Liver (tissue), 9 donors: ENCODE measurements around the gene LGALS7B. TPM values are rescaled to one million over a fixed set of nuclear protein-coding genes. Genes with fewer than 3 reads are reported as not detected.

Experiments
- DNase-seq: peaks from one replicate; pipeline ENCODE4 v3.0.0-alpha.2; 2017; ENCODE audit warnings: low spot score
- H3K27ac ChIP-seq, 2 donors: one replicate each; pipeline ENCODE4 v1.7.0; 2013; ENCODE audit warnings: inconsistent platforms in 2 of 2, low read length in 2 of 2, control low read depth in 1 of 2, low read depth in 1 of 2, mild to moderate bottlenecking in 1 of 2
- H3K27me3 ChIP-seq, 4 donors: one replicate each; pipeline versions ENCODE4 v1.6.1 to v1.7.0; 2013; ENCODE audit warnings: low read length in 3 of 4, inconsistent platforms in 1 of 4, mild to moderate bottlenecking in 1 of 4, moderate library complexity in 1 of 4; ENCODE audit not compliant: control insufficient read depth in 4 of 4, insufficient read depth in 4 of 4
- H3K36me3 ChIP-seq, 4 donors: one replicate each; pipeline versions ENCODE4 v1.6.1 to v1.7.0; 2013; ENCODE audit warnings: low read length in 3 of 4, mild to moderate bottlenecking in 3 of 4, low read depth in 1 of 4, moderate library complexity in 1 of 4; ENCODE audit not compliant: control insufficient read depth in 4 of 4, insufficient read depth in 3 of 4
- H3K4me1 ChIP-seq, 4 donors: one replicate each; pipeline versions ENCODE4 v1.6.1 to v1.7.0; 2013; ENCODE audit warnings: low read length in 3 of 4, mild to moderate bottlenecking in 3 of 4, moderate library complexity in 1 of 4; ENCODE audit not compliant: control insufficient read depth in 4 of 4, insufficient read depth in 4 of 4
- H3K4me3 ChIP-seq, 3 donors: one replicate each; pipeline versions ENCODE4 v1.6.1 to v1.7.0; 2013; ENCODE audit warnings: low read length in 3 of 3, control low read depth in 1 of 3, low read depth in 1 of 3, mild to moderate bottlenecking in 1 of 3
- H3K9ac ChIP-seq, 2 donors: one replicate each; pipeline ENCODE4 v1.7.0; 2013; ENCODE audit warnings: low read length in 2 of 2, mild to moderate bottlenecking in 2 of 2, moderate library complexity in 2 of 2, control low read depth in 1 of 2, low read depth in 1 of 2
- H3K9me3 ChIP-seq, 4 donors: one replicate each; pipeline versions ENCODE4 v1.6.1 to v1.7.0; 2013; ENCODE audit warnings: low read length in 3 of 4; ENCODE audit not compliant: control insufficient read depth in 4 of 4
- ATF3 ChIP-seq: IDR thresholded peaks from 2 replicates; pipeline ENCODE4 v1.6.1; 2016; ENCODE audit warnings: antibody characterized with exemption
- CTCF ChIP-seq: fragments of 150-350 bp; IDR thresholded peaks from 2 replicates; pipeline ENCODE4 v1.5.1; 2017; ENCODE audit warnings: improper control_type of control experiment, low read depth, low read length; ENCODE audit not compliant: missing input control
- EGR1 ChIP-seq, 2 donors: IDR thresholded peaks; 2 replicates each; pipeline ENCODE4 v1.6.1; 2016 to 2018; ENCODE audit warnings: antibody characterized with exemption in 2 of 2, low read depth in 2 of 2
- FOXA1 ChIP-seq: IDR thresholded peaks from 2 replicates; pipeline ENCODE4 v1.6.1; 2016; ENCODE audit warnings: antibody characterized with exemption
- GABPA ChIP-seq, 2 donors: IDR thresholded peaks in 1 of 2; conservative IDR thresholded peaks in 1 of 2; 2 replicates each; pipeline ENCODE4 v1.6.1; 2016; ENCODE audit warnings: antibody characterized with exemption in 2 of 2, mild to moderate bottlenecking in 1 of 2, moderate library complexity in 1 of 2
- HNF4G ChIP-seq: IDR thresholded peaks from 2 replicates; pipeline ENCODE4 v1.6.1; 2016; ENCODE audit warnings: antibody characterized with exemption
- JUND ChIP-seq, 2 donors: IDR thresholded peaks; 2 replicates each; pipeline ENCODE4 v1.6.1; 2016; ENCODE audit warnings: antibody characterized with exemption in 2 of 2
- RAD21 ChIP-seq, 2 donors: IDR thresholded peaks; 2 replicates each; pipeline ENCODE4 v1.6.1; 2016; ENCODE audit warnings: antibody characterized with exemption in 2 of 2, mild to moderate bottlenecking in 2 of 2
- REST ChIP-seq: IDR thresholded peaks from 2 replicates; pipeline ENCODE4 v1.6.1; 2016; ENCODE audit warnings: antibody characterized with exemption, mild to moderate bottlenecking
- RXRA ChIP-seq, 2 donors: IDR thresholded peaks; 2 replicates each; pipeline ENCODE4 v1.6.1; 2017 to 2018; ENCODE audit warnings: antibody characterized with exemption in 2 of 2, mild to moderate bottlenecking in 1 of 2
- SP1 ChIP-seq: IDR thresholded peaks from 2 replicates; pipeline ENCODE4 v1.6.1; 2018; ENCODE audit warnings: antibody characterized with exemption, mild to moderate bottlenecking
- TAF1 ChIP-seq: conservative IDR thresholded peaks from 2 replicates; pipeline ENCODE4 v1.6.1; 2016; ENCODE audit warnings: antibody characterized with exemption, mild to moderate bottlenecking
- YY1 ChIP-seq: IDR thresholded peaks from 2 replicates; pipeline ENCODE4 v1.6.1; 2016; ENCODE audit warnings: antibody characterized with exemption, mild to moderate bottlenecking
- ZBTB33 ChIP-seq: IDR thresholded peaks from 2 replicates; pipeline ENCODE4 v1.6.1; 2016; ENCODE audit warnings: antibody characterized with exemption
- WGBS: extraction: QIAGEN DNeasy Blood & Tissue Kit; methylation state at CpG from one replicate; pipeline ENCODE4 v1.1.7; 2013; 5-methylcytosine and 5-hydroxymethylcytosine counted together
- polyA plus RNA-seq, 2 donors: library from polyadenylated mRNA; stranded (reverse) in 1 of 2; unstranded in 1 of 2; fragments of 200-250 nt in 1 of 2; fragments of >200 nt in 1 of 2; fragmentation: Nextera tagmentation in 1 of 2; extraction: Ambion mirVana in 1 of 2; gene quantifications; one replicate each; pipeline versions ENCODE4 v1.2.1 to v1.2.3, GENCODE V29; 2013 to 2015
- total RNA-seq, 2 donors: library from RNA; depleted of rRNA; stranded (reverse); fragments of >200 nt; gene quantifications; one replicate each; pipeline ENCODE4 v1.2.3, GENCODE V29; 2014
- donor health status: healthy.
- donor health status: healthy.
- donor health status: healthy.
- donor health status: healthy.
- donor health status: healthy.

Gene LGALS7B
- total and polyA plus RNA-seq, 4 donors, result 0.36 TPM; not detected in 3

GRCh38 chr19:38800577-38801347, 11.8 kb downstream of the LGALS7B start:
- H3K4me1 ChIP-seq, result no peaks in the 10 kb centered on the region
- no peak overlapping the region for H3K9ac ChIP-seq
- 93% methylated on average over 5 of the region's 5 CpGs for WGBS
- H3K36me3 ChIP-seq, result peaks cover 3 to 15% (median 10%) of the 10 kb centered on the region in 4 donors
- no peak for TF ChIP-seq RAD21 (IDR thresholded peaks at IDR 0.05)
- TF ChIP-seq JUND (IDR thresholded peaks at IDR 0.05), result no peak
- TF ChIP-seq TAF1, result no peak
- TF ChIP-seq ZBTB33, result no peak
- no peak for TF ChIP-seq ATF3
- no peak for TF ChIP-seq SP1
- no peak for DNase-seq
- no peak overlapping the region for H3K4me3 ChIP-seq
- H3K9me3 ChIP-seq, result no peaks in the 10 kb centered on the region
- H3K27ac ChIP-seq, result no peak overlapping the region
- H3K27me3 ChIP-seq, result no peaks in the 10 kb centered on the region

GRCh38 chr19:38801359-38802095, 12.5 kb downstream of the LGALS7B start:
- Histone ChIP-seq H3K27ac (no peak overlapping the region), H3K4me3 (no peak overlapping the region), H3K9me3 (no peaks in the 10 kb centered on the region), H3K9ac (no peak overlapping the region), H3K36me3 (peaks cover 3 to 15% (median 10%) of the 10 kb centered on the region in 4 donors), H3K27me3 (no peaks in the 10 kb centered on the region), H3K4me1 (no peaks in the 10 kb centered on the region)
- WGBS, result 97% methylated on average over 12 of the region's 12 CpGs
- DNase-seq, result no peak
- TF ChIP-seq HNF4G, result no peak
- no peak for TF ChIP-seq FOXA1
- TF ChIP-seq RXRA (IDR thresholded peaks at IDR 0.05), result no peak
- TF ChIP-seq YY1, result no peak
- no peak for TF ChIP-seq ATF3
- no peak for TF ChIP-seq REST
- no peak for TF ChIP-seq JUND (IDR thresholded peaks at IDR 0.05)
- TF ChIP-seq CTCF, result no peak
- no peak for TF ChIP-seq TAF1
- no peak for TF ChIP-seq SP1
- TF ChIP-seq EGR1 (IDR thresholded peaks at IDR 0.05; ENCODE audit: low read depth in 2 of 2), result no peak
- TF ChIP-seq GABPA (IDR thresholded peaks at IDR 0.05 in 1 of 2, conservative IDR thresholded peaks at IDR 0.05 in 1 of 2), result no peak
